ENCODE results near the gene GPC6. TPM values are rescaled to one million over a fixed set of nuclear protein-coding genes. Genes with fewer than 3 reads are reported as not detected.
"Not testable (repeated sequence)": the region's sequence is repeated elsewhere in the genome, so short reads cannot be mapped to it uniquely, and the experiment has no call there.

The GPC6 gene
- total and polyA plus RNA-seq, 9 of the 15 experiments (the other 6 are each of a cell fraction or from before 2014, with no cell fraction given) = under 0.01 to 0.20 (median 0.01) TPM; not detected in 4

DNA sequence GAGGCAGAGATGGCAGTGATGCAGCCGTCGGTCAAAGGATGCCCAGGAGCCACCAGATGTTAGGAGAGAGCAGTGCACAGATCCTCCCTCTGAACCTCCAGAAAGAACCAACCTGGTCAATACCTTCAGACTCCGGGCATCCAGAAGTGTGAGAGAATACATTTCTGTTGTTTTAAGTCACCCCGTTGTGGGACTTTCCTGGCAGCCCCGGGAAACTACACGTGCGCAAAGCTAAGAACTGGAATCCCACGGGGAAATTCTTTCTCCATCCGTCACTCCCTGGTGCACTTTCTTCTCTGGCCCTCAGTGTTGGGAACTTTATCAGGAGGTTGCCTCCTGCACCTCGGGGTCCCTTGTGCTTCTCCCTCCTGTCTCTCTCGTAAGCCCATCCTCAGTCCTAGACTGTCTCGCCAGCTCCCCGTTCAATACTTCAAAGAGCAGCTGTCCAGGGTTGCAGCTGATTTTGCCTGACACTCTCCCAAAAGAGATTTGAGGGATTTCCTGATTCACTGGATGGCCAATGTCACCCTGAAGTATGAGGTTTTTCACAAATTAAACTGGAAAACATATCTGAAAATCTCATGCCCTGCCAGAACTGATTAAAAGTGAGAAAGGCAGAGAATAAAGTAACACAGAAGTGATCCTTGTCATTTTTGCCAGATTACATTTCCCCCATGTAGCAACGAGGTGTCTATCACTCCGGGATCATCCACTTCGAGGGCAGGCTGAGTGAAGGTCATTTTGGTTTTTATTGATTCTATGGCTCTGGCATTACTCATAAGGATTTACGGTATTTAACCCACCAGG lies 1116.0 kb downstream of the GPC6 start:
- POLR2A ChIA-PET = no interaction called here
- intact Hi-C loops (cut with micrococcal nuclease) = no loop called here
- BruUV-seq (replicated peaks) = no TSS peak

DNA sequence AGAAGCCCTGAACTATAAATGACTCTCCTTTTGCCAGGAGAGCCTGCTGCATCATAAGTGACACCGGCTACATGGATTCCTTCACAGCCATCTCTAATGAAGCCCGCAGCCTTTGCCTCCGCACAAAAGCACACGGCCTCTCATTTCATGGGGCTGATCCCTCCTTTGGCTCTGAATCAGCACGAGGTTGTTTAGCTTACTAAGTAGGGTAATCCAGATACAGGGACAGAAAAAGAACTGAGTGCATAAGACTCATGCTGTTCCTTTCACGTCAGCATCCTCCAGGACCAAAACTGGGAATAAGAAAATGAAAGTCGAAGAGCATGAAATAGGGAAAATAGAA lies 1116.6 kb downstream of the GPC6 start:
- Histone ChIP-seq H3K36me3 (ENCODE audit: control insufficient read depth, insufficient read depth, low read length) (no peaks in the 10 kb centered on the region), H4K20me1 (replicated peaks; ENCODE audit: control insufficient read depth, insufficient read depth, low read length) (no peaks in the 10 kb centered on the region), H3K9ac (ENCODE audit: insufficient read depth in 1 of 2, low read depth in 2 of 2, low read length in 2 of 2) (no peak overlapping the region), H3K79me2 (ENCODE audit: control insufficient read depth, insufficient read depth, low read length) (no peaks in the 10 kb centered on the region), H3K27me3 (ENCODE audit: control insufficient read depth in 2 of 2, insufficient read depth in 2 of 2, low read length in 2 of 2) (no peaks in the 10 kb centered on the region), H3K4me3 (no peak overlapping the region), H2AFZ (ENCODE audit: low read depth, low read length) (no peak overlapping the region), H3K9me1 (ENCODE audit: control insufficient read depth, insufficient read depth, low read length) (no peaks in the 10 kb centered on the region), H3K4me2 (ENCODE audit: insufficient read depth, low read length) (no peak overlapping the region), H3K4me1 (replicated peaks in 1 of 2; ENCODE audit: control insufficient read depth in 2 of 2, insufficient read depth in 2 of 2, low read length in 2 of 2) (no peaks in the 10 kb centered on the region), H3K9me3 (replicated peaks; ENCODE audit: control insufficient read depth, insufficient read depth, low read depth, low read length) (no peaks in the 10 kb centered on the region), H3K27ac (ENCODE audit: extremely low read depth, low read depth, low read length) (no peak overlapping the region)
- no peak for TF ChIP-seq HNRNPK (IDR thresholded peaks at IDR 0.05; ENCODE audit: low read depth, low read length, poor library complexity, severe bottlenecking)
- 0% methylated on average over 7 of the region's 7 CpGs for WGBS (ENCODE audit: insufficient coverage, low coverage, missing lambda C conversion rate)
- no TSS peak for BruUV-seq (replicated peaks)
- intact Hi-C loops (cut with micrococcal nuclease) (no loop called here), in situ Hi-C loops (cut with MboI) (no loop called here)
- ChIA-PET POLR2A (no interaction called here), CTCF (ENCODE audit: low intra/inter-chr PET ratio) (no interaction called here)
- DNase-seq (ENCODE audit: extremely low read depth in 1 of 4, low spot score in 3 of 4) (no peak), FAIRE-seq (no peak), ATAC-seq (no peak)

More for the DNA sequence above, 1116.0 kb downstream of the GPC6 start:
- H3K4me2 ChIP-seq (ENCODE audit: insufficient read depth, low read length) = no peak overlapping the region
- in situ Hi-C loops (cut with MboI) = no loop called here
- FAIRE-seq = no peak
- H3K36me3 ChIP-seq (ENCODE audit: control insufficient read depth, insufficient read depth, low read length) = no peaks in the 10 kb centered on the region
- CTCF ChIA-PET (ENCODE audit: low intra/inter-chr PET ratio) = no interaction called here
- H3K9me3 ChIP-seq (replicated peaks; ENCODE audit: control insufficient read depth, insufficient read depth, low read depth, low read length) = no peaks in the 10 kb centered on the region
- no peaks in the 10 kb centered on the region for H3K4me1 ChIP-seq (replicated peaks in 1 of 2; ENCODE audit: control insufficient read depth in 2 of 2, insufficient read depth in 2 of 2, low read length in 2 of 2)
- WGBS (ENCODE audit: insufficient coverage, low coverage, missing lambda C conversion rate) = 3% methylated on average over 16 of the region's 17 CpGs
- ATAC-seq = no peak
- H3K4me3 ChIP-seq = no peak overlapping the region
- H3K27ac ChIP-seq (ENCODE audit: extremely low read depth, low read depth, low read length) = no peak overlapping the region
- H3K27me3 ChIP-seq (ENCODE audit: control insufficient read depth in 2 of 2, insufficient read depth in 2 of 2, low read length in 2 of 2) = no peaks in the 10 kb centered on the region
- H3K9ac ChIP-seq (ENCODE audit: insufficient read depth in 1 of 2, low read depth in 2 of 2, low read length in 2 of 2) = no peak overlapping the region
- no peaks in the 10 kb centered on the region for H3K9me1 ChIP-seq (ENCODE audit: control insufficient read depth, insufficient read depth, low read length)
- no peaks in the 10 kb centered on the region for H4K20me1 ChIP-seq (replicated peaks; ENCODE audit: control insufficient read depth, insufficient read depth, low read length)
- H2AFZ ChIP-seq (ENCODE audit: low read depth, low read length) = no peak overlapping the region
- TF ChIP-seq ZNF24 (IDR thresholded peaks at IDR 0.05) (no peak), RBFOX2 (IDR thresholded peaks at IDR 0.05; ENCODE audit: low read depth, low read length) (no peak), ZNF696 (CRISPR knock-in tag; conservative IDR thresholded peaks at IDR 0.05) (no peak), ZNF778 (CRISPR knock-in tag; IDR thresholded peaks at IDR 0.05) (no peak), ZNF584 (CRISPR knock-in tag; IDR thresholded peaks at IDR 0.05; ENCODE audit: low read depth) (no peak), CBFA2T2 (conservative IDR thresholded peaks at IDR 0.05) (no peak), ZZZ3 (IDR thresholded peaks at IDR 0.05) (no peak), DIDO1 (tag; IDR thresholded peaks at IDR 0.05; ENCODE audit: low read depth) (no peak)
- H3K79me2 ChIP-seq (ENCODE audit: control insufficient read depth, insufficient read depth, low read length) = no peaks in the 10 kb centered on the region
- DNase-seq (ENCODE audit: extremely low read depth in 1 of 4, low spot score in 3 of 4) = no peak

DNA sequence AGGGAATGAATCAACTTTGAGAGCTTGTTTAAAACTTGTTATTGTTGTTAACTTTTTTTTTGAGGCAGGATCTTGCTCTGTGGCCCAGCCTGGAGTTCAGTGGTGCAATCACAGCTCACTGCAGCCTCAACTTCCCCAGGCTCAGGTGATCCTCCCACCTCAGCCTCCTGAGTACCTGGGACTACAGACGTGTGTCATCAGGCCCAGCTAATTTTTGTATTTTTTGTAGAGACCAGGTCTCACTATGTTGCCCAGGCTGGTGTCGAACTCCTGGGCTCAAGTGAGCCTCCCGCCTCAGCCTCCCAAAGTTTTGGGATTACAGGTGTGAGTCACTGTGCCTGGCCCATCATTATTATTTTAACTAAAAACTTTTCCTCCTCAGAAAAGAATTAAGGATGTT lies 1117.1 kb downstream of the GPC6 start:
- H3K4me3 ChIP-seq; in situ Hi-C loops (cut with MboI); BruUV-seq (replicated peaks); H3K27me3 ChIP-seq (ENCODE audit: control insufficient read depth in 2 of 2, insufficient read depth in 2 of 2, low read length in 2 of 2); H4K20me1 ChIP-seq (replicated peaks; ENCODE audit: control insufficient read depth, insufficient read depth, low read length); H2AFZ ChIP-seq (ENCODE audit: low read depth, low read length); ATAC-seq; DNase-seq (ENCODE audit: extremely low read depth in 1 of 4, low spot score in 3 of 4); H3K9ac ChIP-seq (ENCODE audit: insufficient read depth in 1 of 2, low read depth in 2 of 2, low read length in 2 of 2); H3K79me2 ChIP-seq (ENCODE audit: control insufficient read depth, insufficient read depth, low read length); H3K36me3 ChIP-seq (ENCODE audit: control insufficient read depth, insufficient read depth, low read length); H3K27ac ChIP-seq (ENCODE audit: extremely low read depth, low read depth, low read length); intact Hi-C loops (cut with micrococcal nuclease); H3K9me1 ChIP-seq (ENCODE audit: control insufficient read depth, insufficient read depth, low read length); CTCF ChIA-PET (ENCODE audit: low intra/inter-chr PET ratio); FAIRE-seq; H3K4me2 ChIP-seq (ENCODE audit: insufficient read depth, low read length); POLR2A ChIA-PET; H3K4me1 ChIP-seq (replicated peaks in 1 of 2; ENCODE audit: control insufficient read depth in 2 of 2, insufficient read depth in 2 of 2, low read length in 2 of 2); H3K9me3 ChIP-seq (replicated peaks; ENCODE audit: control insufficient read depth, insufficient read depth, low read depth, low read length): not testable (repeated sequence)
- 0% methylated on average over 1 of the region's 3 CpGs for WGBS (ENCODE audit: insufficient coverage, low coverage, missing lambda C conversion rate)
